ENCODE data around the gene NPY4R2.
"Not testable (repeated sequence)": the region's sequence is repeated elsewhere in the genome, so short reads cannot be mapped to it uniquely, and the experiment has no call there.

Gene NPY4R2

GRCh38 chr10:47918475-47918874 lies at the start of gene NPY4R2:
Gene NPY4R2, plus strand, starts transcription at chr10:47918662. Its CDS starts 3,326 bp downstream, at chr10:47921988.
- DNase-seq (ENCODE audit: low read depth) = not testable (repeated sequence)

GRCh38 chr10:47870887-47871286 lies 47.6 kb upstream of the NPY4R2 start:
- DNase-seq (ENCODE audit: low read depth) = not testable (repeated sequence)

- not testable (repeated sequence) for DNase-seq (ENCODE audit: low read depth)
Measured at GRCh38 chr10:47871485-47872180, 46.8 kb upstream of the NPY4R2 start.

- DNase-seq (ENCODE audit: low read depth) = not testable (repeated sequence)
Measured at GRCh38 chr10:47872236-47872635, 46.2 kb upstream of the NPY4R2 start.

- DNase-seq (ENCODE audit: low read depth) = not testable (repeated sequence)
Measured at GRCh38 chr10:47884239-47884638, 34.2 kb upstream of the NPY4R2 start.

GRCh38 chr10:47884934-47885333 lies 33.5 kb upstream of the NPY4R2 start:
- DNase-seq (ENCODE audit: low read depth) = not testable (repeated sequence)

- DNase-seq (ENCODE audit: low read depth) = not testable (repeated sequence)
Measured at GRCh38 chr10:47886356-47886755, 32.1 kb upstream of the NPY4R2 start.

GRCh38 chr10:47886827-47887226 lies 31.6 kb upstream of the NPY4R2 start:
- DNase-seq (ENCODE audit: low read depth) = not testable (repeated sequence)

GRCh38 chr10:47890737-47891136 lies 27.7 kb upstream of the NPY4R2 start:
- not testable (repeated sequence) for DNase-seq (ENCODE audit: low read depth)

GRCh38 chr10:47892494-47893261 lies 25.8 kb upstream of the NPY4R2 start:
- DNase-seq (ENCODE audit: low read depth) = not testable (repeated sequence)

GRCh38 chr10:47894571-47894970 lies 23.9 kb upstream of the NPY4R2 start:
- not testable (repeated sequence) for DNase-seq (ENCODE audit: low read depth)

- DNase-seq (ENCODE audit: low read depth) = not testable (repeated sequence)
Measured at GRCh38 chr10:47897813-47898212, 20.6 kb upstream of the NPY4R2 start.

- DNase-seq (ENCODE audit: low read depth) = not testable (repeated sequence)
Measured at GRCh38 chr10:47909333-47909732, 9.1 kb upstream of the NPY4R2 start.

GRCh38 chr10:47910486-47910885 lies 8.0 kb upstream of the NPY4R2 start:
- DNase-seq (ENCODE audit: low read depth) = not testable (repeated sequence)

GRCh38 chr10:47914052-47914451 lies 4.4 kb upstream of the NPY4R2 start:
- not testable (repeated sequence) for DNase-seq (ENCODE audit: low read depth)

GRCh38 chr10:47915849-47916548 lies 2.5 kb upstream of the NPY4R2 start:
- DNase-seq (ENCODE audit: low read depth) = not testable (repeated sequence)

- DNase-seq (ENCODE audit: low read depth) = not testable (repeated sequence)
Measured at GRCh38 chr10:47920610-47921009, 2.1 kb downstream of the NPY4R2 start.

- DNase-seq (ENCODE audit: low read depth) = not testable (repeated sequence)
Measured at GRCh38 chr10:47922503-47922902, 4.0 kb downstream of the NPY4R2 start.

GRCh38 chr10:47924628-47925027 lies 6.2 kb downstream of the NPY4R2 start:
- DNase-seq (ENCODE audit: low read depth) = not testable (repeated sequence)

- DNase-seq (ENCODE audit: low read depth) = not testable (repeated sequence)
Measured at GRCh38 chr10:47927147-47927916, 8.9 kb downstream of the NPY4R2 start.

- not testable (repeated sequence) for DNase-seq (ENCODE audit: low read depth)
Measured at GRCh38 chr10:47928225-47928624, 9.8 kb downstream of the NPY4R2 start.

- not testable (repeated sequence) for DNase-seq (ENCODE audit: low read depth)
Measured at GRCh38 chr10:47932824-47933223, 14.4 kb downstream of the NPY4R2 start.
